HG02610 (cell line): ENCODE measurements around the gene GHR.
"Not testable (repeated sequence)": the region's sequence is repeated elsewhere in the genome, so short reads cannot be mapped to it uniquely, and the experiment has no call there.

ENCODE experiments used
- ATAC-seq: cut with Tn5 transposase; IDR thresholded peaks from one replicate; pipeline ENCODE4 v1.9.1; 2021; ENCODE audit warnings: mild to moderate bottlenecking, moderate library complexity; ENCODE audit not compliant: unreplicated experiment

The GHR gene

GRCh38 chr5:42685078-42685477 is 261.8 kb downstream of the GHR start:
- ATAC-seq = not testable (repeated sequence)

DNA sequence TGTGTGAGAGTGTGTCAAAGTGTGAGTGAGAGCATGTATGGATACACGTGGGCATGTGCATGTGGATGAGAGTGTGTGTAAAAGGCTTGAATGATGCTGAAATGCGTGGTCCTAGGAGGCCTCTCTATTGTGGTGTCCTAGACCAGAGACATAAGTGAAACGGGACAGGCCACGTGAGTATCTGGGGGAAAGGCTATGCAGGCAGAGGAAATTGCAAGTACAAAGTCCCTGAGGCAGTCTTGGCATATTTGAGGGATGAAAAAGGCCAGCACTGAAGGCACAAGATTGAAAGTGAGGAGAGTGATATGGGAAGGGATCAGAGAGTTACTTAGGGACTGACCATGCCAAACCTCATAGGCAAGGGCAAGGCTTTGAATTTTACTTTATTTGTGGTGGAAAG is 266.2 kb downstream of the GHR start:
- no peak for ATAC-seq

DNA sequence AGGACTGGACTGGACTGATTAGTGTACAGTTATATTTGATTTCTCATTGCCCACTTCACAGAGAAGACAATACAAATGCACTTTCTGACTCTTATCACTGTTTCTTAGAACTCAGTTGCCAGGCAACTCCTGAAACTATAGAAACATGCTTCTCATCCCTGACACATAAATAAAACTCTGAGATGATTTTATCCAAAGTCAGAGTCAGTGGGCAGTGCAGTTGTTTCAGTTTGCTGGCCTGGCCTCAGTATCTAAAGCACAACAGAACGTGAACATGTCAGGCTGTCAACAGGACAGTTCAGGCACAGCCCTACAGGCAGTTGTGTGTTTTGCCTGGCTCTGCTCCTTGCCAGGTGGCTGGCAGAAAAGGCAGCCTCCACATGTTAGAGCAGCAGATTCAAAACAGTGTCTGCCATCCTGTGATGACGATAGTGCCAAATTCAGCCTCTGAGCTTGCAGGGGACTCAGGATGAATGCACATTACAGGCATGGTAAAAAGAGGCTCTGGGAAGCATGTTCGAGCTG is 268.2 kb downstream of the GHR start:
- no peak for ATAC-seq

- ATAC-seq = no peak
Observed at GRCh38 chr5:42701351-42702059, 278.3 kb downstream of the GHR start.

DNA sequence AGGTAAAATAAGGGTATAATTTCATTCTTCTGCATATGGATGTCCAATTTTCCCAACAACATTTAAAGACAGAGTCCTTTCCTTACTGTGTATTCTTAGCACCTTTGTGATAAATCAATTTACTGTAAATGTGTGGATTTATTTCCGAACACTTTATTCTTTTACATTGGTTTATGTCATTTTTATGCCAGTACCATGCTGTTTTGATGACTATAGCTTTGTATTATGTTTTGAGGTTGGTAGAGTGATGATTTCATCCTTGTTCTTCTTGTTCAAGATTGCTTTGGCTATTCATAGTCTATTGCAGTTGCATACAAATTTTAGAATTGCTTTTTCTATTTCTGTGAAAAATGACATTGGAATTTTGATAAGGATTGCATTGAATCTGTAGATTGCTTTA is 280.0 kb downstream of the GHR start:
- no peak for ATAC-seq

DNA sequence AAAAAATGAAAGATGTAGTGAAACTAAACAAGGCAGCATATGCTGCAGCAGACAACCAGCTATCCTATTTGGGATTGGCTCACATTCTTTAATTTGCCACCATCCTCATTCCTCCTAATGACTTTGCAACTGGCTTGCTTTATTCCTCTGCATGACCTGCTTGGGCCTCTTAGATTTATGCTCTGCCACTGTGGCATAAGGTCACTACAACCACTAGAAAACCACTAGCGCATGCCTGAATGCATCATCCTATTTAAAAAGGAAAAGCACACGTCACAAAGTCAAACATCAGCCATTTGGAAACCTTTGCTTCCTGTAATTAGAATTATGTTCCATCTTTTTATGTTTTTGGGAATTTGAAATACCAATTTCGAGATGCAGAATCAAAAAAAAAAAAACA is 292.5 kb downstream of the GHR start:
- no peak for ATAC-seq

GRCh38 chr5:42718591-42718990 is 295.4 kb downstream of the GHR start:
- ATAC-seq = peak; percentile 95

GRCh38 chr5:42719034-42719433 is 295.8 kb downstream of the GHR start:
- peak; percentile 8 for ATAC-seq

GRCh38 chr5:42720251-42720650 is 297.0 kb downstream of the GHR start:
- ATAC-seq = no peak

DNA sequence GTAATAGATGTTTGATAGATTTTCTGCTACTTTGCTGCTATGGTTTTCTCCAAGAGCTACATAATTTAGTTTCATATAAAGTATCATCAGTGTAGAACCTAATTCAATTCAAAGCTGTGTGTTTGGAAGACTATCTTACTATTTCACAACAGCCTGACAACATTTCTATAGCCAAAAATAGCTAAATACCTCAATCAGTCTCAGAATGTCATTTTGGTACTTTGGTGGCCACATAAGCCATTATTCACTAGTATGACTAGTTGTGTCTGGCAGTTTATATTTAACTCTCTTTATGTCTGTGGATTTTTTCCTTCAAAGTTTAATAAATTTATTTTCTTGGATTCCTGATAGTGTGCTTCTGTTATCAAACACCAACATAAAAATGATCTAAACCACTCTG is 298.2 kb downstream of the GHR start:
- no peak for ATAC-seq

- ATAC-seq = not testable (repeated sequence)
Observed at GRCh38 chr5:42734531-42735058, 311.4 kb downstream of the GHR start.

DNA sequence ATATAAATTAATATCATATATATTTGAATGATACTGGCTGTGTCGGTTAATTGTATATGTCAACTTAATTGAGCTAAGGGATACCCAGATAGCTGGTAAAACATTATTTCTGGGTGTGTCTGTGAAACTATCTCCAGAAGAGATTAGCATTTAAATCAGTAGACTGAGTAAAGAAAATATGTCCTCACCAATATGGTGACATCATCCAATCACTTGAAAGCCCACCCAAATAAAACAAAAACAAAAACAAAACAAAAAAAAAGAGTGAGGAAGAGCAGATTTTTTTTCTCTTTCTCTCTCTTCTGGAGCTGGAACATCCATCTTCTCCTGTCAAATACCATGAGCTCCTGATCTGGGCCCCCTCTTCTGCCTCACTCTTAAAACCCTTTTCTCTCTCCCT is 317.7 kb downstream of the GHR start:
- no peak for ATAC-seq

DNA sequence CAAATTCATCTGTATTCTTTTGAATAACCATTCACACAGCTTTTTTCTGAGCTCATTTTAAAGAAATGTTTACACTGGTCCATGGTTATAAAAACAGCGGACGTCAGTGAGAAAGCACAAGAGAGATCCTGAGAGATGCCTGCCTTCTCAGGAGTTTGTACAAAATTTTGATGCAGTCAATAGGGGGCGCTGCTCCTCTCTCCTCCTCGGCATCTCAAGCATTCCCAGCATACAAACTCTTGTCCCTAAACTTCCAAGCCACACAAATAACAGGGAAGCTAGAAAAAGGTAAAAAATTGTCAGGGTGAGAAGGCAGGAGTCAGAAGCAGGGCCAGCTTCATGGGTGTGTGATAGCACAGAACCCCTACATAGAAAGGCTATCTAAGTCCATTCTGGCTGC is 322.2 kb downstream of the GHR start:
- no peak for ATAC-seq

GRCh38 chr5:42745856-42746255 is 322.6 kb downstream of the GHR start:
- no peak for ATAC-seq

DNA sequence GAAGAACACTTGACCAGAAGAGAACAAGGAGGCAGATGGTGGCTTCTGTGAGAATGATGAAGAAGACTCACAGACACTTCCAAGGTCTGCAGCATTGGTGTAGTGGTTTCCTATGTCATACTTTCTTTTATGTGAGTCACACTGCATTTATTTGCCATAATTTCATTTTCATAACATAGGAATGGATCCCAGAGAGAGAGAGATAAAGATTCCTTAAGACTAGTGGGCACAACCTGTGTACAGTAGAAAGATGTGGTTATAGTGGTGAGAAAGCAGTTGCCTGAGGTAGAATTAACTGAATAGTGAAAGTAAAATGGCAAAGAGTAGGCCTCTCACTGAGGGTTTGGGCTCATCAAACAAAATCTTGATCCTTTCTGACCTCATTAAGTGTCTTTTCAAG is 325.8 kb downstream of the GHR start:
- peak; percentile 57 for ATAC-seq

GRCh38 chr5:42750507-42750906 is 327.3 kb downstream of the GHR start:
- ATAC-seq = no peak

DNA sequence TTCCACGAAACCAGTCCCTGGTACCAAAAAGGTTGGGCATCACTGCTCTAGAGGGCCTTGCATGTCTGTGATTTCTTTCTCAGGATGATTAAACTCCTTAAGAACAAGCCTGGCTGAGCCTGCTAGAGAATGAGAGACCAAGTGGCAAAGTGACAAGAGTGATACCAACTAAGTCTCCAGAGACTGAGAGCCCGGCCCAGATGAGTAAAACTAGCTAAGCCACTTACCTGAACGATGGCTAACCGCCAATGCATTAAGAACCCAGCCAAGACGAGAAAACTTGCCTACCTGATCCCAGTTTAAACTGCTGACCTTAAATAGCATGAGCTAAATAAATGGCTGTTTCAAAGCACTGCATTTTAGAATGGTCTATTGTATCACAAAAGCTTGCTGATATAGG is 327.8 kb downstream of the GHR start:
- no peak for ATAC-seq

DNA sequence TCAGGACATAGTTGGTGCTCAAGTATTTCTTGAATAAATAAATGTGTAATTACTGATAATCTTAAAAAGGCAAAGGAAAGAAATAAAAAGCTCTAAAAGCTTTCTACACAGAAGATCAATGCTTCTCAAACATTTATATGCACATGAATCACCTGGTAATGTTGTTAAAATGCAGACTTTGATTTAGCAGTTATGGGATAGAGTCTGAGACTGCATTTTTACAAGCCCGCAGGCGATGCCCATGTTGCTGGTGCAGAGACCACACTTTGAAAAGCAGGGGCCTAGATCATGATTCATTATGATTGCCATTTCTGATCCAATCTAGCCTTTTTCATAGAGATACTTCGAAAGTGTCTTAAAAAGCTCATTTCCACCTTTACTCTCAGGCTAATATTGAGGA is 329.9 kb downstream of the GHR start:
- no peak for ATAC-seq

DNA sequence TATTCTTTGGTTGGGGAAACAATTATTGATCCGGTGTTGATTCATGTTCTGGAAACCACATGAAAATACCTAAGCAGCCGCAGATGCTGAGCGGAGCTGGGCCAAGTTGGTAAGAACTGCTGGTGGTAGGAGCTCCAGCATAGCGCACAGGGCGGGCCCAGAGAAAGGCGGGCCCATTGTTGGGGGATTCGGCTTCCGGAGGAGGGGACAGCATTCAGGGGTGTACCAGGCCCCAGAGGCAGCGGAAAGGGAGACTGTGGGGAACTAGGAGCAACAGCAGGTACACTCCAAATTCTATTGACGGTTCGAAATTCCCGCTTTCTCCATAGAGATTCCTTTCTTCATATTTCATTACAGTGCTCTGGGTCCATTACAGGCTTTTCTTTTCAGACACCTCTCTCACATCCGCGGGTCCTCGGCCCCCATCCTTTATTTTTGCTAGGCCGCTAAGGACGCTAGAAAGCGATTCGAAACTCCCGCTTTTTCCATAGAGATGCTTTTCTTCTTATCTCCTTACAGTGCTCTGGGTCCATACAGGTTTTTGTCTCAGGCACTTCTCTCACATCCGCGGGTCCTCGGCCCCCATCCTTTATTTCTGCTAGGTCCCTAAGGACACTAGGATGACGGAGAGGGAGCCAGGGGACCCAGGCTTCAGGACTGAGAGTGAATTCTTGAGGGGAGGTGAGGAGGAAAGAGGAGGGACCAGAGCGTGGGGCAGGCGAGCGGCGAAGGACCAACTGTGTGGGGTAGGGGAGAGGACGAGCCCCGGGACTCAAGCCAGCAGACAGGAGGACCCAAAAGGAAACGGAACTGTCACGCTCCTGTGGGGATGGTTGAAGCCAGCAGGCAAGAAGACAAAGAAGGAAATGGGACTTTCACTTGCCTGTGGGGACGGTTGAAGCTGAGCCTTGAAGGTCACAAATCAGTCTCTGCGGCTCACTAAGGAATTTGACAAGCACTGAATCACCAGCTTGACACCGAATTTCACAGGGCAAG is 333.7 kb downstream of the GHR start, which contains the start of gene CCDC152:
TSS of gene CCDC152 (plus strand) at position 213 of the 996 bp plus-strand sequence. CDS start 2,304 bp downstream, outside the sequence.
- peak; percentile 95 for ATAC-seq

GRCh38 chr5:42759456-42759855 is 336.2 kb downstream of the GHR start:
- no peak for ATAC-seq

DNA sequence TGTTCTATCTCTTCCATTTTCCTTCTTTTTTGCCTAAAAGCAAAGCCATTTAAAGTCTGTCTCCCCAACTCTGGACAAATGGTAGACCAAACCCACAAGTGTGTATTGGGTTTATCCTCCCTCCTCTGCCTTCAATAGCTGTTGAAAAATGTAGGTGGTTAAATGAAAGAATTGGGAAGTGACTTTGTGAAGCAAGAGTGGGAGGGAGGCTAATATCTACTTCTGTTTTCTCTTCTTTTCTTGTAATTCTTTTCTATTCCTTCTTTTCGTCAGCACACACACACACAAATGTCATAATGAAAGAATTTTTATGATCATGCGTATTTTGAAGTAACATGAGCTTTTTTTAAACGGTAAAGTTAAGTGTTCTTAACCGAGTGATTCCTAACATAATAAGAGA is 337.2 kb downstream of the GHR start:
- ATAC-seq = no peak
